ENCODE data around the gene MAGOH. TPM values are rescaled to one million over a fixed set of nuclear protein-coding genes. Genes with fewer than 3 reads are reported as not detected.

The MAGOH gene
- polyA plus RNA-seq, 1 donor (not counting 4 experiments of a cell fraction or from before 2014, with no cell fraction given), result 104 TPM

- DNase-seq (ENCODE audit: low read depth, low spot score) (no peak), FAIRE-seq (no peak)
- H3K4me1 ChIP-seq (ENCODE audit: control insufficient read depth, extremely low read depth, insufficient read depth, low read length), result peaks cover 20% of the 10 kb centered on the region
- H3K27me3 ChIP-seq (ENCODE audit: control insufficient read depth, extremely low read depth, insufficient read depth, low read length), result no peaks in the 10 kb centered on the region
- peak overlapping the region; percentile 23 for H3K27ac ChIP-seq (ENCODE audit: control insufficient read depth, insufficient read depth, low read length)
- no peaks in the 10 kb centered on the region for H3K36me3 ChIP-seq (ENCODE audit: control insufficient read depth in 2 of 2, extremely low read depth in 1 of 2, insufficient read depth in 2 of 2, low read length in 2 of 2)
- dilution Hi-C loops (cut with MboI; ENCODE audit: extremely low pct_ligation_motif_present, low sequenced_read_pairs), result no loop called here
- H3K79me2 ChIP-seq (ENCODE audit: control insufficient read depth, insufficient read depth, low read length), result peaks cover 8% of the 10 kb centered on the region
- H3K9me3 ChIP-seq (ENCODE audit: control insufficient read depth, low read depth, low read length), result no peaks in the 10 kb centered on the region
- H3K4me2 ChIP-seq (ENCODE audit: control insufficient read depth, extremely low read depth, insufficient read depth, low read depth, low read length), result peak overlapping the region; percentile 88
- peak overlapping the region; percentile 84 for H3K9ac ChIP-seq (ENCODE audit: control insufficient read depth, extremely low read depth, insufficient read depth, low read length)
- H3K9me1 ChIP-seq (ENCODE audit: control insufficient read depth, extremely low read depth, insufficient read depth, low read length), result no peaks in the 10 kb centered on the region
- TF ChIP-seq EZH2 (IDR thresholded peaks at IDR 0.05; ENCODE audit: low read length) (no peak), CTCF (optimal IDR thresholded peaks at IDR 0.05 in 1 of 3, IDR thresholded peaks at IDR 0.05 in 1 of 3, conservative IDR thresholded peaks at IDR 0.05 in 1 of 3; ENCODE audit: extremely low read depth in 1 of 3, insufficient read depth in 2 of 3, low read length in 3 of 3) (no peak)
- H4K20me1 ChIP-seq (ENCODE audit: control insufficient read depth, extremely low read depth, insufficient read depth, low read length), result no peaks in the 10 kb centered on the region
- peak overlapping the region; percentile 9 for H2AFZ ChIP-seq (ENCODE audit: control insufficient read depth, low read length)
- H3K4me3 ChIP-seq (ENCODE audit: control insufficient read depth in 2 of 3, extremely low read depth in 1 of 3, insufficient read depth in 2 of 3, low read depth in 1 of 3, low read length in 3 of 3), result peak overlapping the region; percentile 72 to 90 (median 86)
Observed at GRCh38 chr1:53196017-53196484, 42.3 kb downstream of the MAGOH start.

- no peaks in the 10 kb centered on the region for H3K27me3 ChIP-seq (ENCODE audit: control insufficient read depth, extremely low read depth, insufficient read depth, low read length)
- TF ChIP-seq EZH2 (IDR thresholded peaks at IDR 0.05; ENCODE audit: low read length) (no peak), CTCF (optimal IDR thresholded peaks at IDR 0.05 in 1 of 3, IDR thresholded peaks at IDR 0.05 in 1 of 3, conservative IDR thresholded peaks at IDR 0.05 in 1 of 3; ENCODE audit: extremely low read depth in 1 of 3, insufficient read depth in 2 of 3, low read length in 3 of 3) (no peak)
- peaks cover 8% of the 10 kb centered on the region for H3K79me2 ChIP-seq (ENCODE audit: control insufficient read depth, insufficient read depth, low read length)
- H3K9ac ChIP-seq (ENCODE audit: control insufficient read depth, extremely low read depth, insufficient read depth, low read length), result no peak overlapping the region
- H2AFZ ChIP-seq (ENCODE audit: control insufficient read depth, low read length), result peak overlapping the region; percentile 5
- H3K4me1 ChIP-seq (ENCODE audit: control insufficient read depth, extremely low read depth, insufficient read depth, low read length), result peaks cover 14% of the 10 kb centered on the region
- dilution Hi-C loops (cut with MboI; ENCODE audit: extremely low pct_ligation_motif_present, low sequenced_read_pairs), result no loop called here
- no peak overlapping the region for H3K27ac ChIP-seq (ENCODE audit: control insufficient read depth, insufficient read depth, low read length)
- no peak overlapping the region for H3K4me2 ChIP-seq (ENCODE audit: control insufficient read depth, extremely low read depth, insufficient read depth, low read depth, low read length)
- H3K9me1 ChIP-seq (ENCODE audit: control insufficient read depth, extremely low read depth, insufficient read depth, low read length), result no peaks in the 10 kb centered on the region
- no peak for DNase-seq (ENCODE audit: low read depth, low spot score)
- FAIRE-seq, result no peak
- H4K20me1 ChIP-seq (ENCODE audit: control insufficient read depth, extremely low read depth, insufficient read depth, low read length), result no peaks in the 10 kb centered on the region
- H3K36me3 ChIP-seq (ENCODE audit: control insufficient read depth in 2 of 2, extremely low read depth in 1 of 2, insufficient read depth in 2 of 2, low read length in 2 of 2), result no peaks in the 10 kb centered on the region
- H3K9me3 ChIP-seq (ENCODE audit: control insufficient read depth, low read depth, low read length), result no peaks in the 10 kb centered on the region
- H3K4me3 ChIP-seq (ENCODE audit: control insufficient read depth in 2 of 3, extremely low read depth in 1 of 3, insufficient read depth in 2 of 3, low read depth in 1 of 3, low read length in 3 of 3), result no peak overlapping the region
Observed at GRCh38 chr1:53195246-53196016, 42.9 kb downstream of the MAGOH start.
